Naive B cell (primary cell): ENCODE results near the gene HECTD3. TPM values are rescaled to one million over a fixed set of nuclear protein-coding genes. Genes with fewer than 3 reads are reported as not detected.
"Not testable (repeated sequence)": the region's sequence is repeated elsewhere in the genome, so short reads cannot be mapped to it uniquely, and the experiment has no call there.

Source experiments
- ATAC-seq, 2 donors: fragments of 150-1000 bp; cut with Tn5 transposase; 2 replicates each; pipeline ENCODE4 v1.10.0; 2021; ENCODE audit warnings: low read depth in 2 of 2, mild to moderate bottlenecking in 2 of 2, moderate library complexity in 2 of 2
- DNase-seq: peaks from one replicate; pipeline ENCODE4 v3.0.0; 2022
- H3K27ac Mint-ChIP-seq, 6 donors: one replicate each; pipeline ENCODE4 v1.8.0; 2020 to 2022; ENCODE audit warnings: mild to moderate bottlenecking in 6 of 6, mixed read lengths in 6 of 6, moderate library complexity in 5 of 6, inconsistent platforms in 2 of 6
- H3K27me3 Mint-ChIP-seq, 3 donors: one replicate each; pipeline ENCODE4 v1.8.0; 2021 to 2022; ENCODE audit warnings: mixed read lengths in 3 of 3, mild to moderate bottlenecking in 1 of 3
- H3K36me3 Mint-ChIP-seq, 2 donors: one replicate each; pipeline ENCODE4 v1.8.0; 2020 to 2022; ENCODE audit warnings: mixed read lengths in 2 of 2, inconsistent platforms in 1 of 2, mild to moderate bottlenecking in 1 of 2
- H3K4me1 Mint-ChIP-seq, 3 donors: one replicate each; pipeline ENCODE4 v1.8.0; 2020 to 2022; ENCODE audit warnings: mixed read lengths in 3 of 3, inconsistent platforms in 1 of 3, mild to moderate bottlenecking in 1 of 3, moderate library complexity in 1 of 3
- H3K4me3 Mint-ChIP-seq, 8 donors: one replicate each; pipeline ENCODE4 v1.8.0; 2020 to 2022; ENCODE audit warnings: mild to moderate bottlenecking in 8 of 8, mixed read lengths in 8 of 8, moderate library complexity in 8 of 8, inconsistent platforms in 2 of 8
- H3K9me3 Mint-ChIP-seq, 7 donors: one replicate each; pipeline ENCODE4 v1.8.0; 2020 to 2022; ENCODE audit warnings: mixed read lengths in 7 of 7, mild to moderate bottlenecking in 5 of 7, inconsistent platforms in 2 of 7, moderate library complexity in 1 of 7
- polyA plus RNA-seq, 6 donors: library from polyadenylated mRNA; unstranded; fragments of 300-500 nt; fragmentation: Illumina TruSeq; gene quantifications; one replicate each; pipeline ENCODE4 v1.2.3, GENCODE V29; 2021; ENCODE audit warnings: low read depth in 6 of 6

Gene HECTD3
- polyA plus RNA-seq, 6 donors from 2014 or later = 9.1 to 31.6 (median 16.1) TPM

- DNase-seq = no peak
- Mint-ChIP-seq H3K27ac (no peak overlapping the region), H3K9me3 (no peaks in the 10 kb centered on the region), H3K4me1 (peaks cover 0 to under 1% (median 0%) of the 10 kb centered on the region in 3 donors), H3K36me3 (no peaks in the 10 kb centered on the region), H3K27me3 (no peaks in the 10 kb centered on the region), H3K4me3 (no peak overlapping the region)
- no peak for ATAC-seq
Observed at GRCh38 chr1:44995467-44996238, 15.5 kb downstream of the HECTD3 start.

GRCh38 chr1:44994309-44994898 lies 16.7 kb downstream of the HECTD3 start:
- Mint-ChIP-seq H3K9me3 (no peaks in the 10 kb centered on the region), H3K27me3 (no peaks in the 10 kb centered on the region), H3K4me1 (no peaks in the 10 kb centered on the region), H3K27ac (no peak overlapping the region), H3K36me3 (no peaks in the 10 kb centered on the region), H3K4me3 (no peak overlapping the region)
- no peak for ATAC-seq
- DNase-seq = no peak

- Mint-ChIP-seq H3K4me3 (peak overlapping the region in 5 of 8 donors; percentile 2 to 65 (median 56)), H3K36me3 (no peaks in the 10 kb centered on the region), H3K27ac (no peak overlapping the region)
Observed at GRCh38 chr1:44988531-44989156, 22.5 kb downstream of the HECTD3 start.

GRCh38 chr1:44985747-44986359 lies 25.3 kb downstream of the HECTD3 start:
- peak overlapping the region in 3 of 6 donors; percentile 78 to 98 (median 95) for H3K27ac Mint-ChIP-seq
- ATAC-seq = peak in 1 of 2 donors; percentile 2

More at GRCh38 chr1:44988531-44989156, 22.5 kb downstream of the HECTD3 start:
- no peaks in the 10 kb centered on the region for H3K27me3 Mint-ChIP-seq
- no peaks in the 10 kb centered on the region for H3K9me3 Mint-ChIP-seq
- H3K4me1 Mint-ChIP-seq = peaks cover 13 to 19% (median 17%) of the 10 kb centered on the region in 3 donors
- DNase-seq (no peak), ATAC-seq (no peak)

GRCh38 chr1:44977372-44977771 lies 33.8 kb downstream of the HECTD3 start:
- not testable (repeated sequence) for DNase-seq, H3K27me3 Mint-ChIP-seq, H3K4me3 Mint-ChIP-seq, H3K9me3 Mint-ChIP-seq, ATAC-seq, H3K27ac Mint-ChIP-seq
- Mint-ChIP-seq H3K4me1 (peaks cover 10 to 21% (median 15%) of the 10 kb centered on the region in 3 donors), H3K36me3 (peaks cover 25 to 38% of the 10 kb centered on the region in 2 donors)

More at GRCh38 chr1:44985747-44986359, 25.3 kb downstream of the HECTD3 start:
- Mint-ChIP-seq H3K9me3 (no peaks in the 10 kb centered on the region), H3K36me3 (peaks cover 0 to under 1% of the 10 kb centered on the region in 2 donors), H3K27me3 (no peaks in the 10 kb centered on the region), H3K4me3 (peak overlapping the region; percentile 92 to 100 (median 99)), H3K4me1 (peaks cover 13 to 22% (median 20%) of the 10 kb centered on the region in 3 donors)
- DNase-seq = no peak

- Mint-ChIP-seq H3K9me3 (peaks cover 0 to 9% (median 4%) of the 10 kb centered on the region in 7 donors), H3K4me3 (no peak overlapping the region), H3K4me1 (peaks cover 10 to 25% (median 12%) of the 10 kb centered on the region in 3 donors), H3K27me3 (no peaks in the 10 kb centered on the region), H3K36me3 (peaks cover 25 to 38% of the 10 kb centered on the region in 2 donors), H3K27ac (no peak overlapping the region)
- no peak for ATAC-seq
- DNase-seq = no peak
Observed at GRCh38 chr1:44976252-44976651, 34.9 kb downstream of the HECTD3 start.

- Mint-ChIP-seq H3K4me3 (peak overlapping the region in 2 of 8 donors; percentile 3 to 75), H3K4me1 (peaks cover 7 to 21% (median 12%) of the 10 kb centered on the region in 3 donors), H3K9me3 (peaks cover 0 to 9% (median 4%) of the 10 kb centered on the region in 7 donors), H3K36me3 (peaks cover 25 to 39% of the 10 kb centered on the region in 2 donors), H3K27me3 (no peaks in the 10 kb centered on the region), H3K27ac (peak overlapping the region in 5 of 6 donors; percentile 8 to 76 (median 35))
- peak; percentile 80 to 84 for ATAC-seq
- DNase-seq = no peak
Observed at GRCh38 chr1:44973645-44974044, 37.5 kb downstream of the HECTD3 start.

GRCh38 chr1:44970317-44970716 lies 40.8 kb downstream of the HECTD3 start:
- no peak overlapping the region for H3K27ac Mint-ChIP-seq
- H3K4me1 Mint-ChIP-seq = peaks cover 7 to 21% (median 12%) of the 10 kb centered on the region in 3 donors
- H3K9me3 Mint-ChIP-seq = no peaks in the 10 kb centered on the region
- ATAC-seq (no peak), DNase-seq (no peak)
- H3K36me3 Mint-ChIP-seq = peaks cover 7 to 13% of the 10 kb centered on the region in 2 donors
- no peaks in the 10 kb centered on the region for H3K27me3 Mint-ChIP-seq
- no peak overlapping the region for H3K4me3 Mint-ChIP-seq

GRCh38 chr1:44964396-44964795 lies 46.7 kb downstream of the HECTD3 start:
- Mint-ChIP-seq H3K36me3 (peaks cover 0 to 3% of the 10 kb centered on the region in 2 donors), H3K27me3 (no peaks in the 10 kb centered on the region), H3K9me3 (no peaks in the 10 kb centered on the region), H3K4me3 (no peak overlapping the region), H3K27ac (no peak overlapping the region), H3K4me1 (peaks cover 0 to 4% (median 0%) of the 10 kb centered on the region in 3 donors)
- DNase-seq (no peak), ATAC-seq (no peak)

- Mint-ChIP-seq H3K4me1 (peaks cover 0 to 4% (median 0%) of the 10 kb centered on the region in 3 donors), H3K27ac (no peak overlapping the region), H3K4me3 (no peak overlapping the region), H3K9me3 (no peaks in the 10 kb centered on the region), H3K27me3 (no peaks in the 10 kb centered on the region), H3K36me3 (peaks cover 0 to 3% of the 10 kb centered on the region in 2 donors)
- DNase-seq (no peak), ATAC-seq (no peak)
Observed at GRCh38 chr1:44962729-44963128, 48.4 kb downstream of the HECTD3 start.

GRCh38 chr1:44962022-44962421 lies 49.1 kb downstream of the HECTD3 start:
- not testable (repeated sequence) for H3K9me3 Mint-ChIP-seq, H3K36me3 Mint-ChIP-seq, H3K27me3 Mint-ChIP-seq, H3K4me3 Mint-ChIP-seq, DNase-seq, ATAC-seq, H3K4me1 Mint-ChIP-seq
- peak overlapping the region in 2 of 6 donors; percentile 1 to 18 for H3K27ac Mint-ChIP-seq

- ATAC-seq, H3K4me3 Mint-ChIP-seq, H3K9me3 Mint-ChIP-seq, H3K27ac Mint-ChIP-seq, H3K4me1 Mint-ChIP-seq, H3K27me3 Mint-ChIP-seq, DNase-seq: not testable (repeated sequence)
- peaks cover 0 to 22% of the 10 kb centered on the region in 2 donors for H3K36me3 Mint-ChIP-seq
Observed at GRCh38 chr1:44957566-44957965, 53.6 kb downstream of the HECTD3 start.

GRCh38 chr1:44956077-44956476 lies 55.0 kb downstream of the HECTD3 start:
- not testable (repeated sequence) for H3K27ac Mint-ChIP-seq

More at GRCh38 chr1:44956077-44956476, 55.0 kb downstream of the HECTD3 start:
- not testable (repeated sequence) for H3K9me3 Mint-ChIP-seq, ATAC-seq, H3K27me3 Mint-ChIP-seq, DNase-seq, H3K4me3 Mint-ChIP-seq, H3K4me1 Mint-ChIP-seq
- H3K36me3 Mint-ChIP-seq = peaks cover 0 to 19% of the 10 kb centered on the region in 2 donors
